HG02759 (cell line): ENCODE results near the gene TAAR6.
"Not testable (repeated sequence)": the region's sequence is repeated elsewhere in the genome, so short reads cannot be mapped to it uniquely, and the experiment has no call there.

Source experiments
- ATAC-seq: cut with Tn5 transposase; IDR thresholded peaks from one replicate; pipeline ENCODE4 v1.9.1; 2021; ENCODE audit warnings: mild to moderate bottlenecking, moderate library complexity; ENCODE audit not compliant: unreplicated experiment

The TAAR6 gene

GRCh38 chr6:132587424-132587823 is 17.3 kb downstream of the TAAR6 start:
- ATAC-seq = no peak

- no peak for ATAC-seq
Measured at GRCh38 chr6:132589454-132589853, 19.3 kb downstream of the TAAR6 start, which contains the start of gene TAAR5. TAAR5 (minus strand) TSS chr6:132589741; CDS start chr6:132589686, 55 bp downstream.

DNA sequence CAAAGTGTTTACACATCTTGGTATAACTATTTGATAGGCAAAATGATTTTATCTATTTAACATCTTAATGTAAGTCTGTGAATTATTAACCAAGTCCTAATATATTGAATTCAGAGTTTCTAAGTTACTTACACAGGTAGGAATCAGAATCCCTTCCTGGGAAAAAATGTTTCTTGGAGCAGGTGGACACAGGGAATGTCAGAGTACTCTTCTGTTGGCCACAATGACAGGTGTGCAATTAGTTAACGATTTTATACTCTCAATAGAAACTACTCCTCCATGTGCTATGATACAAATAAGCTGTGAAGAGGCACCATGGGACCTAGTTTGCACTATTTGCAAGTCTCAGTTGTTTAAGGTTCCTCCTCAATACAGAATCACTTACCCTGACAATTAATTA is 20.2 kb downstream of the TAAR6 start:
- no peak for ATAC-seq

GRCh38 chr6:132592855-132593254 is 22.7 kb downstream of the TAAR6 start:
- ATAC-seq = no peak

DNA sequence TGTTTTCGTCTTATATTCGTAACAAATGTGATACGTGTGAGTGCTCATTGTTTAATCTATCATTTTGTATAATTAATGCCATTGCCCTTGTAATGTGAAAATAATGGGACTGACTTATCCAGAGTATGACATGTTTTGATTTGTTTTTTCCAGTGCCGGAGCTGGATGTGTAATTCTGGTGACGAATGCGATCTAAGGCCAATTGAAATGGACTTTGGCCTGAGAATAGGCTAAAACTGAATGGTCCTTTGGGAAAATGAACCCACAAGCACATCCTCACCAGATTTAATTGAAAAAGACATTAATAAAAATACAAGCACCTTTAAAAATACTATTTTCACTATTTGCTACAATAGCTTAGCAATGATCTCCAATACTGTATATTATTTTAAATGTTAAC is 26.1 kb downstream of the TAAR6 start:
- no peak for ATAC-seq

DNA sequence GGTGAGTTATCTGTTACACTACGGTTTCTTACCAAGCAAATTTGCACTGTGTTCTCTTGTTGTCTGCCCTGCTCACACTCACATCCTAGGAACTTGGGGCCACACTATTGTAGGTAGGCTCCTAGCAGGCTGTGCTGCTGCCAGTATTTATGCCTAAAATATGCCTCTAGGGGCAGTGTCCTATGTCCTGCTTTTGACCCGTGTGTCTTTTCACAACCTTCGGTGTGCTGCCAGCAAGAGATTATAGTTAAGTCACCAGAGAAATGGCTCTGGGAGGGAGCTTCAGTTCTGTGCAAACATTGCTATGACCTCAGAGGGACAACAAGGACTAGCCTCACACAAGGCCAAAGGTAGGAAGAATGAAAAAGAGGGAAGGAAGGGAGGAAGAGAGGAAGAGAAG is 28.4 kb downstream of the TAAR6 start:
- ATAC-seq = peak; percentile 78

- not testable (repeated sequence) for ATAC-seq
Measured at GRCh38 chr6:132600900-132601299, 30.8 kb downstream of the TAAR6 start.

DNA sequence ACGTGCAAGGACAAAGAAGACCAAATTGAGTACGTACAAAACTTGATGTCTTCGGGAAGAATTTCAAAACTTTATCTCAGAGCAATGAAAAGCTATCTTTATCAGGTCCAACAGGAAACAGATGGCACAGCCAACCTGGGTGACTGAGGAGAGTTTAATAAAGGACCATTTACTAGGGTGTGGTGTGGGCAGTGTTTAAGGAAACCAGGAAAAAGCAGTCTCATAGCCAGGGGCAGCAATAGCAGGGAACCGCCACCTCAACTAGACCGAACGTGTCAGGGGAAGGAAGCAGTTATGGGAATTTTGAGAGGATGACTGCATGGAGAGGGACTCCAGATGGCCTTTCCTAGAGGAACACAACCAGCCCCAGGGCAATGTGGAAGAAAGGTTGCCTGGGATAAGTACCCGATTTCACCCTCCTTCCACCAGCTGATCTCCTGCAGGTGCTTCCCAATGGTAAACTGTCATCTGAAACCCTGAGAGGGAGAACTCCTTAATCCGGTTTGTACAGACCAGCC is 34.6 kb downstream of the TAAR6 start:
- ATAC-seq = no peak

DNA sequence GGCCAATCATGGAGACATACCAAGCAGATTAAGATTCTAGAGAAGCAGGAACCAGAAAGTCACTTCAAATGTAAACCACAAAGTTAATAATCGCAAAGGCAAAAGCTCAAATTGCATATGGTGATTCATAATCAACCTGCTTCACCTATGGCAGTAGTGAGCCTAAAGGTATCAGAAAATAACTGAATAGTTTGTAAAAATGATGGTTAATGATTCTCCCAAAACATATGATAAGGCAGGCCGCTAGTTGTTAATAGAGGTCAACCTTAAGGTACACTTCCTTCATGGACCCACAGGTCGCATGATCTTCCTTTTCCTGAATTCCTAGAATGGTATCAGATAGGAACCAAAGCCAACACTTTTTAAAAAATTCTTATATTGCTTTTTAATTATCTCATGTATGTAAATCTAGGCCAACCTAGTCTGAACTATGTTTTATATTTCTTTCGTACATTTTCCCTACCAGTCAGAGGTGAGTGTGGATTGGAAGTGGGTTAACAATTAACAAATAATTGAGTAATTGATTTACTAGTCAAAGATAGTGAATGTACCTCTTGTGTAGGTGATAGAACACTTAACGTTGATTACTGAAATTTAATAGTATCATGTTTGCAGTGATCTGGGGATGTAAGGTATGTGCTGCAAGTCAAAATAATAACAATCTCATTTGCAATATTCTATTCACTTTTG is 37.6 kb downstream of the TAAR6 start:
- peak; percentile 66 for ATAC-seq

DNA sequence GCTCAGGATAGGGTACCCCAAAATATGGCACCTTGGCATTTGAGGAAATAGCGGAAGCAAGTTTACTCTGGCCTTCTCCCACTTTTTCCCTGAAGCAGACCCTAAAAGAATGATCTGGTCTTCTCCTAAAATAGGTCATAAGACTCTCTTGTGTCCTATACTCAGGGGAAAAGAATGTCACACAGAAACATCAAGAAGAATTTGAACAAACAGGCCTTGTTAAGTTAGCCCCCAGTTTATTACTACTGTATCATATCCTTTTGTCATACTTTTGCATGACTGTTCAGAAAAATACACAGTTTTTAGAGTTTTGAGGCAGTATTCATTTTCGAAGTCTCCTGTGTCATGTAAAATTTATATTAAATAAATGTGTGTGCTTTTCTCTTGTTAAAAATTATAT is 41.5 kb downstream of the TAAR6 start:
- ATAC-seq = no peak

GRCh38 chr6:132612449-132613108 is 42.5 kb downstream of the TAAR6 start:
- ATAC-seq = no peak

GRCh38 chr6:132614554-132614953 is 44.4 kb downstream of the TAAR6 start:
- no peak for ATAC-seq

GRCh38 chr6:132616677-132617076 is 46.6 kb downstream of the TAAR6 start:
- no peak for ATAC-seq
